Spleen (tissue), 11 donors: ENCODE data around the gene ABI2. TPM values are rescaled to one million over a fixed set of nuclear protein-coding genes. Genes with fewer than 3 reads are reported as not detected.
A peak's percentile ranks its signal among the peaks of the same experiment; 100 is the strongest.

ENCODE experiments used
- DNase-seq: peaks from one replicate; pipeline ENCODE4 v3.0.0-alpha.2; 2020
- H3K27ac ChIP-seq, 8 donors: fragments of 200-600 bp; sonication (generic) in 7 of 8; 1 replicate in 4 of 8; 2 replicates in 4 of 8; pipeline versions ENCODE4 v1.5.0 to v1.8.0; 2016 to 2021; ENCODE audit warnings: inconsistent platforms in 4 of 8, mild to moderate bottlenecking in 4 of 8, moderate library complexity in 1 of 8
- H3K27me3 ChIP-seq, 7 donors: fragments of 200-600 bp; sonication (generic) in 6 of 7; replicated peaks in 1 of 7; 1 replicate in 4 of 7; 2 replicates in 3 of 7; pipeline versions ENCODE4 v1.5.0 to v1.8.0; 2016 to 2021; ENCODE audit warnings: inconsistent platforms in 3 of 7, mild to moderate bottlenecking in 1 of 7
- H3K36me3 ChIP-seq, 6 donors: fragments of 200-600 bp; sonication (generic) in 5 of 6; 1 replicate in 4 of 6; 2 replicates in 2 of 6; pipeline versions ENCODE4 v1.5.0 to v1.8.0; 2016 to 2021; ENCODE audit warnings: inconsistent platforms in 2 of 6
- H3K4me1 ChIP-seq, 6 donors: fragments of 200-600 bp; sonication (generic) in 5 of 6; 1 replicate in 3 of 6; 2 replicates in 3 of 6; pipeline versions ENCODE4 v1.5.0 to v1.8.0; 2016 to 2021; ENCODE audit warnings: inconsistent platforms in 3 of 6
- H3K4me3 ChIP-seq, 8 donors: fragments of 200-600 bp; sonication (generic) in 7 of 8; 1 replicate in 4 of 8; 2 replicates in 4 of 8; pipeline versions ENCODE4 v1.5.0 to v1.8.0; 2016 to 2021; ENCODE audit warnings: inconsistent platforms in 4 of 8, mild to moderate bottlenecking in 4 of 8, moderate library complexity in 2 of 8
- H3K9me3 ChIP-seq, 8 donors: fragments of 200-600 bp; sonication (generic) in 7 of 8; 1 replicate in 4 of 8; 2 replicates in 4 of 8; pipeline versions ENCODE4 v1.5.0 to v1.8.0; 2016 to 2021; ENCODE audit warnings: inconsistent platforms in 4 of 8
- POLR2A ChIP-seq, 3 donors: fragments of 450-650 bp; IDR thresholded peaks; one replicate each; pipeline ENCODE4 v1.5.1; 2017; ENCODE audit warnings: antibody characterized with exemption in 3 of 3, mild to moderate bottlenecking in 1 of 3
- POLR2AphosphoS5 ChIP-seq, 3 donors: sonication (generic); formaldehyde crosslinking; IDR thresholded peaks; one replicate each; pipeline ENCODE4 v1.5.1; 2017; ENCODE audit warnings: antibody characterized with exemption in 3 of 3
- WGBS, 5 donors: extraction: QIAGEN DNeasy Blood & Tissue Kit in 3 of 5; methylation state at CpG; one replicate each; pipeline versions ENCODE4 v1.1.5 to v1.1.7; 2013 to 2018; 5-methylcytosine and 5-hydroxymethylcytosine counted together
- intact Hi-C: fragments of 100-400 bp; cut with DNase I; formaldehyde crosslinking; loops from one replicate; pipeline ENCODE4 v1.15.0; 2023; ENCODE audit warnings: low total_unique reads
- polyA plus RNA-seq, 3 donors: library from polyadenylated mRNA; stranded (reverse); fragments of 200-250 nt; gene quantifications; one replicate each; pipeline ENCODE4 v1.2.1, GENCODE V29; 2013
- total RNA-seq, 7 donors: library from RNA; depleted of rRNA in 3 of 7; stranded (reverse); fragments of >200 nt in 3 of 7; fragmentation: NEBNext Ultra II Directional in 4 of 7; extraction: Animal tissue kit (Norgen Biotek cat#: 25700) in 4 of 7; gene quantifications; one replicate each; pipeline versions ENCODE4 v1.1.0 to v1.2.1, GENCODE V29; 2016 to 2021
- TF ChIP-seq, protein P1 (sequence below), 11 experiments: fragments of 200-600 bp in 7 of 11; fragments of 450-650 bp in 4 of 11; sonication (generic) in 4 of 11; IDR thresholded peaks in 8 of 11; conservative IDR thresholded peaks in 3 of 11; 1 replicate in 7 of 11; 2 replicates in 4 of 11; pipeline versions ENCODE4 v1.4.0 to v1.8.0; 2016 to 2021; ENCODE audit warnings: antibody characterized with exemption in 11 of 11, inconsistent platforms in 4 of 11, mild to moderate bottlenecking in 1 of 11
- donor health status: healthy with polysubstance abuse.
- donor health status: DM: no; HTN: no; CAD: no; lungs with moderate emphysema.
- donor health status: DM: no; HTN: no; CAD: no.
- donor health status: Bipolar disorder and iron deficiency.
- donor health status: healthy.
- donor health status: DM: no; HTN: no; CAD: no.
- donor health status: DM: yes; HTN: yes; CAD: no.

The ABI2 gene
- total and polyA plus RNA-seq, 10 donors: 6.0 to 46.9 (median 33.7) TPM

DNA sequence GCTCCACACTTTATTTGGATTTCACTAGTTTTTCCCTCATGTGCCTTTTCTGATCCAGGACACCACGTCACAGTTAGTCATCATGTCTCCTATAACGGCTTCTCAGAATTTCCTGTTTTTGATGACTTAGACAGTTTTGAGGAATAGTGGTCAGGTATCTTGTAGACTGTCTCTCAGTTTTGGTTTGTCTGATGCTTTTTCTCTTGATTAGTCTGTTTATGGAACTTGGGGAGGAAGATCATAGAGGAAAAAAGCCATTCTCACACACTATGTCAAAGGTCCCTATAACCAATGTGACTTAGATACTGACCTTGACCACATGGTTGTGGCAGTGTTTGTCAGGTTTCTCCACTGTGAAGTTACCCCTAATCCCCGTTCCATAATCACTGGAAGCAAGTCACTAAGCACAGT, 117.9 kb downstream of the ABI2 start:
- intact Hi-C loops: no loop called here
- DNase-seq: no peak
- Histone ChIP-seq H3K9me3 (no peaks in the 10 kb centered on the region), H3K4me3 (no peak overlapping the region), H3K4me1 (peaks cover 0 to 16% (median 0%) of the 10 kb centered on the region in 6 donors), H3K36me3 (peaks cover 0 to 94% (median 8%) of the 10 kb centered on the region in 6 donors), H3K27me3 (no peaks in the 10 kb centered on the region), H3K27ac (peak overlapping the region in 1 of 8 donors; percentile 14)
- WGBS, 5 donors: 46 to 66% (median 61%) methylated on average over 3 of the region's 3 CpGs
- TF ChIP-seq, protein P1, sequence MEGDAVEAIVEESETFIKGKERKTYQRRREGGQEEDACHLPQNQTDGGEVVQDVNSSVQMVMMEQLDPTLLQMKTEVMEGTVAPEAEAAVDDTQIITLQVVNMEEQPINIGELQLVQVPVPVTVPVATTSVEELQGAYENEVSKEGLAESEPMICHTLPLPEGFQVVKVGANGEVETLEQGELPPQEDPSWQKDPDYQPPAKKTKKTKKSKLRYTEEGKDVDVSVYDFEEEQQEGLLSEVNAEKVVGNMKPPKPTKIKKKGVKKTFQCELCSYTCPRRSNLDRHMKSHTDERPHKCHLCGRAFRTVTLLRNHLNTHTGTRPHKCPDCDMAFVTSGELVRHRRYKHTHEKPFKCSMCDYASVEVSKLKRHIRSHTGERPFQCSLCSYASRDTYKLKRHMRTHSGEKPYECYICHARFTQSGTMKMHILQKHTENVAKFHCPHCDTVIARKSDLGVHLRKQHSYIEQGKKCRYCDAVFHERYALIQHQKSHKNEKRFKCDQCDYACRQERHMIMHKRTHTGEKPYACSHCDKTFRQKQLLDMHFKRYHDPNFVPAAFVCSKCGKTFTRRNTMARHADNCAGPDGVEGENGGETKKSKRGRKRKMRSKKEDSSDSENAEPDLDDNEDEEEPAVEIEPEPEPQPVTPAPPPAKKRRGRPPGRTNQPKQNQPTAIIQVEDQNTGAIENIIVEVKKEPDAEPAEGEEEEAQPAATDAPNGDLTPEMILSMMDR (IDR thresholded peaks at IDR 0.05 in 8 of 11, conservative IDR thresholded peaks at IDR 0.05 in 3 of 11): no peak
- TF ChIP-seq POLR2A (IDR thresholded peaks at IDR 0.05): no peak
- no peak for TF ChIP-seq POLR2AphosphoS5 (IDR thresholded peaks at IDR 0.05)

DNA sequence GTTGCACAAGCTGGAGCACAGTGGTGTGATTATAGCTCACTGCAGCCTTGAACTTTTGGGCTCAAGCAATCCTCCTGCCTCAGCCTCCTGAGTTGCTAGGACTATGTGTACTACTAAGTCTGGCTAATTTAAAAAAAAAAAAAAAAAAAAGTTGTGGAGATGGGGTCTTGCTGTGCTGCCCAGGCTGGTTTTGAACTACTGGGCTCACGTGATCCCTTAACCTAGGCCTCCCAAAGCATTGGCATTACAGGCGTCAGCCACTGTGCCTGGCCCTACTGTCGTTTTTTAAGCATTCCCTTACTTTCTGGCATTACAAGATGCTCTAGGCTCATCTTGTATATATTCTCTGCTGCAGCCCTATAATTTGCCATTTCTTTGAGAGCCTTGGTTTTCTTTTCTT, 118.6 kb downstream of the ABI2 start:
- Histone ChIP-seq H3K36me3 (peaks cover 0 to 92% (median 8%) of the 10 kb centered on the region in 6 donors), H3K9me3 (no peaks in the 10 kb centered on the region), H3K27me3 (no peaks in the 10 kb centered on the region), H3K27ac (no peak overlapping the region), H3K4me3 (no peak overlapping the region), H3K4me1 (peaks cover 0 to 15% (median under 1%) of the 10 kb centered on the region in 6 donors)
- intact Hi-C loops: no loop called here
- no peak for DNase-seq
- TF ChIP-seq POLR2AphosphoS5 (IDR thresholded peaks at IDR 0.05): no peak
- TF ChIP-seq, protein P1 (IDR thresholded peaks at IDR 0.05 in 8 of 11, conservative IDR thresholded peaks at IDR 0.05 in 3 of 11): no peak
- no peak for TF ChIP-seq POLR2A (IDR thresholded peaks at IDR 0.05)
- WGBS, 5 donors: 91 to 98% (median 95%) methylated on average over 3 of the region's 3 CpGs

DNA sequence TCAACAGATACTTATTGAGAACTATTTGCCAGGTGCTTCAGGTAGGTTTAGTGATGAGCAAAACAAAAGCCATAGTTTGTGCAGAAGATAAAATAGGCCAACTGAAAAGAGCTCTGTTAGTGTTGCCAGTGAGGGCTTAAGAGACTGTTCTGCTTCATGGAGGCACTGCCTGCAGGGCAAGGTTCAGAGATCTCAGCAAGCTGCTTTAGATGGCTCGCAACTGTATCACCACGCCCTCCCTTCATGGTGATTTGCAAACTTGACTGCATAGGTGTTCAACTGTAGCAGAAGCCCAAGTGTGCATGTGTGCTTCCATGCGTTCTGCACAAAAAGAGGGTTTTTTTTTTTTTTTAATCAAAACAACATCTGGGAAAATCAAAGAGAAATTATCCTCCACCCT, 122.4 kb downstream of the ABI2 start:
- Histone ChIP-seq H3K4me1 (peaks cover 0 to 21% (median 9%) of the 10 kb centered on the region in 6 donors), H3K27ac (no peak overlapping the region), H3K27me3 (no peaks in the 10 kb centered on the region), H3K4me3 (no peak overlapping the region), H3K36me3 (peaks cover 0 to 76% (median 4%) of the 10 kb centered on the region in 6 donors), H3K9me3 (no peaks in the 10 kb centered on the region)
- WGBS, 5 donors: 86 to 92% (median 90%) methylated on average over 3 of the region's 3 CpGs
- DNase-seq: no peak
- TF ChIP-seq POLR2A (IDR thresholded peaks at IDR 0.05) (no peak), POLR2AphosphoS5 (IDR thresholded peaks at IDR 0.05) (no peak)
- TF ChIP-seq, protein P1 (IDR thresholded peaks at IDR 0.05 in 8 of 11, conservative IDR thresholded peaks at IDR 0.05 in 3 of 11): no peak
- intact Hi-C loops: loop anchor here (10.0 kb wide), 2 partner anchors 226 to 876 kb away; no protein-coding TSS in a partner anchor

GRCh38 chr2:203451011-203451410, 122.8 kb downstream of the ABI2 start:
- Histone ChIP-seq H3K27ac (no peak overlapping the region), H3K36me3 (peaks cover 0 to 71% (median 2%) of the 10 kb centered on the region in 6 donors), H3K9me3 (no peaks in the 10 kb centered on the region), H3K27me3 (no peaks in the 10 kb centered on the region), H3K4me3 (no peak overlapping the region), H3K4me1 (peaks cover 0 to 21% (median 8%) of the 10 kb centered on the region in 6 donors)
- no peak for DNase-seq
- intact Hi-C loops: loop anchor here (10.0 kb wide), 2 partner anchors 226 to 876 kb away; no protein-coding TSS in a partner anchor
- TF ChIP-seq, protein P1 (IDR thresholded peaks at IDR 0.05 in 8 of 11, conservative IDR thresholded peaks at IDR 0.05 in 3 of 11): no peak
- no peak for TF ChIP-seq POLR2AphosphoS5 (IDR thresholded peaks at IDR 0.05)
- no peak for TF ChIP-seq POLR2A (IDR thresholded peaks at IDR 0.05)
- WGBS, 5 donors: 90 to 99% (median 95%) methylated on average over 2 of the region's 2 CpGs
